HUDEP-2 (cell line): ENCODE measurements around the gene GNB5.

Experiments used
- DNase-seq, 76 experiments: peaks; one replicate each; lab custom pipeline; 2025; ENCODE audit not compliant: unreplicated experiment in 76 of 76; lab: John Stamatoyannopoulos, UW

The GNB5 gene

GRCh38 chr15:52208306-52208946 lies 17.2 kb upstream of the GNB5 start:
- DNase-seq, result peak in 60 of 76 experiments; percentile 3 to 78 (median 42)

- DNase-seq, result no peak
These were observed 16.0 kb upstream of the GNB5 start for GRCh38 chr15:52207191-52207590.

- DNase-seq, result no peak
These were observed 15.3 kb upstream of the GNB5 start for GRCh38 chr15:52206446-52206845.

GRCh38 chr15:52204657-52205056 lies 13.5 kb upstream of the GNB5 start:
- DNase-seq, result no peak

- DNase-seq, result no peak
These were observed 9.7 kb upstream of the GNB5 start for GRCh38 chr15:52200831-52201365.

GRCh38 chr15:52199271-52199670 lies 8.1 kb upstream of the GNB5 start:
- DNase-seq, result no peak

GRCh38 chr15:52196891-52197290 lies 5.7 kb upstream of the GNB5 start:
- no peak for DNase-seq

GRCh38 chr15:52193791-52194190 lies 2.6 kb upstream of the GNB5 start:
- DNase-seq, result no peak

- no peak for DNase-seq
These were observed 2.1 kb upstream of the GNB5 start for GRCh38 chr15:52193321-52193720.

- DNase-seq, result no peak
These were observed 4.3 kb downstream of the GNB5 start for GRCh38 chr15:52186651-52187486.

- no peak for DNase-seq
These were observed 6.0 kb downstream of the GNB5 start for GRCh38 chr15:52185151-52185561.

- DNase-seq, result no peak
These were observed 6.5 kb downstream of the GNB5 start for GRCh38 chr15:52184721-52185120.

- DNase-seq, result peak in 6 of 76 experiments; percentile 4 to 36 (median 18)
These were observed 7.5 kb downstream of the GNB5 start for GRCh38 chr15:52183562-52184173.

GRCh38 chr15:52181938-52182780 lies 9.0 kb downstream of the GNB5 start:
- DNase-seq, result no peak

GRCh38 chr15:52180851-52181450 lies 10.2 kb downstream of the GNB5 start:
- no peak for DNase-seq

- DNase-seq, result no peak
These were observed 10.9 kb downstream of the GNB5 start for GRCh38 chr15:52180196-52180835.

- peak in 25 of 76 experiments; percentile 5 to 41 (median 22) for DNase-seq
These were observed 11.7 kb downstream of the GNB5 start for GRCh38 chr15:52179278-52180195.

GRCh38 chr15:52178765-52179164 lies 12.4 kb downstream of the GNB5 start:
- no peak for DNase-seq

GRCh38 chr15:52172869-52173268 lies 18.3 kb downstream of the GNB5 start:
- DNase-seq, result no peak
